GM06990 (cell line): ENCODE data around the gene CEP104.

Source experiments
- DNase-seq: peaks from one replicate; pipeline ENCODE4 v3.0.0-alpha.2; 2011; ENCODE audit not compliant: insufficient read length; ENCODE audit errors: extremely low read depth
- H3K27me3 ChIP-seq: replicated peaks from 2 replicates; pipeline ENCODE4 v1.6.0; 2011; ENCODE audit warnings: low read length; ENCODE audit not compliant: control insufficient read depth, insufficient read depth
- H3K36me3 ChIP-seq: 2 replicates; pipeline ENCODE4 v1.5.1; 2011; ENCODE audit warnings: low read length; ENCODE audit not compliant: control insufficient read depth, insufficient read depth
- H3K4me3 ChIP-seq: replicated peaks from 2 replicates; pipeline ENCODE4 v1.5.1; 2011; ENCODE audit warnings: low read depth, mild to moderate bottlenecking, control low read depth, low read length
- CTCF ChIP-seq: IDR thresholded peaks from 2 replicates; pipeline ENCODE4 v1.5.1; 2011; ENCODE audit warnings: low read length, control low read depth, mild to moderate bottlenecking, inconsistent platforms; ENCODE audit not compliant: insufficient read depth, poor library complexity, severe bottlenecking

CEP104 gene

GRCh38 chr1:3824650-3825049 lies 32.4 kb downstream of the CEP104 start:
- DNase-seq = no peak
- no peak for TF ChIP-seq CTCF
- Histone ChIP-seq H3K27me3 (no peaks in the 10 kb centered on the region), H3K36me3 (peaks cover 28% of the 10 kb centered on the region), H3K4me3 (no peak overlapping the region)

- no peak for DNase-seq
- no peak for TF ChIP-seq CTCF
- no peak overlapping the region for H3K4me3 ChIP-seq
- H3K27me3 ChIP-seq = no peaks in the 10 kb centered on the region
- H3K36me3 ChIP-seq = peaks cover 20% of the 10 kb centered on the region
Measured at GRCh38 chr1:3822421-3822820, 34.6 kb downstream of the CEP104 start.

GRCh38 chr1:3821908-3822307 lies 35.1 kb downstream of the CEP104 start:
- peaks cover 20% of the 10 kb centered on the region for H3K36me3 ChIP-seq
- no peak for TF ChIP-seq CTCF

GRCh38 chr1:3821447-3821846 lies 35.6 kb downstream of the CEP104 start:
- H3K27me3 ChIP-seq = no peaks in the 10 kb centered on the region
- no peak for DNase-seq
- TF ChIP-seq CTCF = no peak
- peaks cover 20% of the 10 kb centered on the region for H3K36me3 ChIP-seq
- no peak overlapping the region for H3K4me3 ChIP-seq

More at GRCh38 chr1:3821908-3822307, 35.1 kb downstream of the CEP104 start:
- Histone ChIP-seq H3K27me3 (no peaks in the 10 kb centered on the region), H3K4me3 (no peak overlapping the region)
- no peak for DNase-seq

GRCh38 chr1:3821004-3821403 lies 36.0 kb downstream of the CEP104 start:
- Histone ChIP-seq H3K4me3 (no peak overlapping the region), H3K27me3 (no peaks in the 10 kb centered on the region), H3K36me3 (peaks cover 19% of the 10 kb centered on the region)
- no peak for TF ChIP-seq CTCF
- DNase-seq = no peak

GRCh38 chr1:3820316-3820715 lies 36.7 kb downstream of the CEP104 start:
- Histone ChIP-seq H3K27me3 (no peaks in the 10 kb centered on the region), H3K36me3 (peaks cover 16% of the 10 kb centered on the region), H3K4me3 (no peak overlapping the region)
- no peak for TF ChIP-seq CTCF
- DNase-seq = no peak
